Astrocyte of the spinal cord (primary cell): Measurements from ENCODE around the gene HOXB9.
A peak's percentile ranks its signal among the peaks of the same experiment; 100 is the strongest.

Source experiments
- DNase-seq: peaks from one replicate; pipeline ENCODE4 v3.0.0; 2011; ENCODE audit warnings: low read depth, low spot score
- H3K4me3 ChIP-seq: 2 replicates; pipeline ENCODE4 v1.5.1; 2011; ENCODE audit warnings: low read depth, mild to moderate bottlenecking, low read length, moderate library complexity
- CTCF ChIP-seq: IDR thresholded peaks from 2 replicates; pipeline ENCODE4 v1.5.1; 2012; ENCODE audit warnings: low read depth, mild to moderate bottlenecking, low read length, inconsistent platforms
- in situ Hi-C: cut with HindIII; loops from 2 replicates; pipeline ENCODE4 v1.10.0; 2017; ENCODE audit warnings: low sequenced_read_pairs

HOXB9 gene

GRCh38 chr17:48593126-48593829, 32.9 kb downstream of the HOXB9 start, which contains the start of gene HOXB5:
Gene HOXB5, minus strand, starts transcription at chr17:48593779. Its CDS starts 97 bp downstream, at chr17:48593682.
- DNase-seq = no peak
- in situ Hi-C loops = no loop called here
- peak within 1 kb of the TSS; percentile 77 for H3K4me3 ChIP-seq
- no peak for TF ChIP-seq CTCF

- H3K4me3 ChIP-seq = peak overlapping the region; percentile 77
- in situ Hi-C loops = no loop called here
- no peak for DNase-seq
- no peak for TF ChIP-seq CTCF
Observed at GRCh38 chr17:48592577-48592976, 33.6 kb downstream of the HOXB9 start.

GRCh38 chr17:48592057-48592514, 34.1 kb downstream of the HOXB9 start:
- TF ChIP-seq CTCF = no peak
- no peak for DNase-seq
- in situ Hi-C loops = no loop called here
- peak overlapping the region; percentile 77 for H3K4me3 ChIP-seq

GRCh38 chr17:48591255-48592056, 34.7 kb downstream of the HOXB9 start:
- in situ Hi-C loops = no loop called here
- peak overlapping the region; percentile 77 for H3K4me3 ChIP-seq
- TF ChIP-seq CTCF = no peak
- DNase-seq = no peak

- no peak for DNase-seq
- in situ Hi-C loops = no loop called here
- peak overlapping the region; percentile 77 for H3K4me3 ChIP-seq
- no peak for TF ChIP-seq CTCF
Observed at GRCh38 chr17:48590607-48591161, 35.5 kb downstream of the HOXB9 start.

- TF ChIP-seq CTCF = no peak
- H3K4me3 ChIP-seq = peak within 1 kb of the TSS; percentile 77
- in situ Hi-C loops = no loop called here
- peak; percentile 89 for DNase-seq
Observed at GRCh38 chr17:48589831-48590606, 36.1 kb downstream of the HOXB9 start, which contains the start of gene HOXB3. Gene HOXB3, minus strand, starts transcription at chr17:48590241. Its CDS starts 37,767 bp downstream, at chr17:48552474.
